Stimulated activated CD8-positive, alpha-beta memory T cell treated with anti-CD3 and anti-CD28 coated beads, Interleukin-2, amount 100 ng/mL, for 1 hour (primary cell): ENCODE results near the gene ECE1.

ENCODE experiments used
- DNase-seq, 2 donors: peaks; one replicate each; pipeline ENCODE4 v3.0.0-alpha.2; 2020; ENCODE audit warnings: low read depth in 2 of 2

ECE1 gene

GRCh38 chr1:21289700-21290545 is at the start of gene ECE1:
TSS of gene ECE1 (minus strand) at chr1:21290463. CDS start at chr1:21290414, 49 bp downstream.
- no peak for DNase-seq

GRCh38 chr1:21339356-21340229 is 49.3 kb upstream of the ECE1 start:
- no peak for DNase-seq

GRCh38 chr1:21338573-21339355 is 48.5 kb upstream of the ECE1 start:
- DNase-seq, result no peak

GRCh38 chr1:21337928-21338572 is 47.8 kb upstream of the ECE1 start:
- DNase-seq, result no peak

GRCh38 chr1:21337454-21337927 is 47.2 kb upstream of the ECE1 start:
- no peak for DNase-seq

- DNase-seq, result no peak
Observed at GRCh38 chr1:21337010-21337437, 46.8 kb upstream of the ECE1 start.

GRCh38 chr1:21335750-21336224 is 45.5 kb upstream of the ECE1 start:
- no peak for DNase-seq

- no peak for DNase-seq
Observed at GRCh38 chr1:21335088-21335691, 44.9 kb upstream of the ECE1 start.

GRCh38 chr1:21334214-21335087 is 44.2 kb upstream of the ECE1 start:
- peak; percentile 64 to 69 for DNase-seq

GRCh38 chr1:21333824-21334213 is 43.6 kb upstream of the ECE1 start:
- no peak for DNase-seq

GRCh38 chr1:21332554-21333311 is 42.5 kb upstream of the ECE1 start:
- DNase-seq, result no peak

GRCh38 chr1:21331752-21332478 is 41.7 kb upstream of the ECE1 start:
- DNase-seq, result no peak

GRCh38 chr1:21330544-21330943 is 40.3 kb upstream of the ECE1 start:
- DNase-seq, result no peak

- DNase-seq, result no peak
Observed at GRCh38 chr1:21329209-21329844, 39.1 kb upstream of the ECE1 start.

- DNase-seq, result no peak
Observed at GRCh38 chr1:21327566-21328323, 37.5 kb upstream of the ECE1 start.

- no peak for DNase-seq
Observed at GRCh38 chr1:21326861-21327344, 36.6 kb upstream of the ECE1 start.
